GM18517 (cell line): ENCODE results near the gene GNAZ.

Experiments used
- ATAC-seq: cut with Tn5 transposase; IDR thresholded peaks from one replicate; pipeline ENCODE4 v1.9.1; 2021; ENCODE audit warnings: mild to moderate bottlenecking, moderate library complexity; ENCODE audit not compliant: unreplicated experiment

Gene GNAZ

DNA sequence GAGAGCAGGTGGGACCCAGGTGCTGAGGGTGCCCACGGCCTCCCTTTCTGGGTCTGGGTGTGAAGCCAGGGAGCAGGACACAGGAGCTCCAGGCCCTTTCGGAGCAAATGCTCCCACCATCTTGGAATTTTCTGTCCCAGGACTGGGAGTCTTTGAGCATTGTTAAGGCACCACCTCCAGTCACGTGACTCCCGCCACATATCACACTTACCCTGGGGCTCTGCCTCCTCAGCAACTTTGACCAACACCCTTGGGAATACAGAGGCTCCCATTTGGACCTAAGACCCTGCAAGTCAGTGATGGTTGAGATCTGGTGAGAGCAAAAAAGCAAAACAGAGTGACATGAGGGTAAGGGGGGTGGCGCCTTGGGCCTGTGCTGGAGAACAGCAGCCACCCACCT is 35.6 kb downstream of the GNAZ start:
- ATAC-seq = no peak

DNA sequence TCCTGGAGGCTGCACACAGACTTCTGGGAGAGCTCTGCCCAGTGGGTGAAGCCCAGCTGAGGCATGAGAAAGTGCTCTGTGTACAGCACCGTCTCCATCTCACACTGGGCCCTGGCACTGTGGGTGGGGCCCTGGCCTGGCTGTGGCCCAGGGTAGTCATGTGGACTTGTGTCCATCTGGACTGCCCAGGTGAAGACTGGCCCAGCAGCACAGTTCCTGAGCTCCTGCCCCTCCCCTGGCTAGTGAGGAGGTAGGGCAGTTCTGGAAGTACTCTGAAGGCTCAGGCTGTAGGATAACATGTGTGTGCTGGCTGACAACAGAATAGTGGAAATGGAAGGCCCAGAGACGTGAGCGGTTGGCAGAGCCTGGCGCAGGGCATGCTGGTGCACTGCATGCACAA is 36.0 kb downstream of the GNAZ start:
- ATAC-seq = no peak

- no peak for ATAC-seq
Measured at GRCh38 chr22:23106906-23107367, 36.6 kb downstream of the GNAZ start.

- no peak for ATAC-seq
Measured at GRCh38 chr22:23107487-23108248, 37.3 kb downstream of the GNAZ start.

GRCh38 chr22:23108249-23109078 is 38.1 kb downstream of the GNAZ start:
- no peak for ATAC-seq

DNA sequence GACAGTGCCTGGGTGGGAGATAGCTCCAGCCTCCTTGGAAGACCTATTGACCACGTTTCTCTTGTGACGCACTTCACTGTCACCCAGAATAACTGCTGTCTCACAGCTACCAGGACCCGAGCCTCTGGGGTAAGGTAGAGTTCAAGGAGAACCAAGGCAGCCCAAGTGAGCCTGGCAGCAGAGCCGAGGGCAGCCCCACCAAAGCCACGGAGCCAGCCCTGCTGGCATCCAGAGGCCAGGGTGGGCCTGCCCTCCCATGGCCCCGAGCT is 38.7 kb downstream of the GNAZ start:
- no peak for ATAC-seq

DNA sequence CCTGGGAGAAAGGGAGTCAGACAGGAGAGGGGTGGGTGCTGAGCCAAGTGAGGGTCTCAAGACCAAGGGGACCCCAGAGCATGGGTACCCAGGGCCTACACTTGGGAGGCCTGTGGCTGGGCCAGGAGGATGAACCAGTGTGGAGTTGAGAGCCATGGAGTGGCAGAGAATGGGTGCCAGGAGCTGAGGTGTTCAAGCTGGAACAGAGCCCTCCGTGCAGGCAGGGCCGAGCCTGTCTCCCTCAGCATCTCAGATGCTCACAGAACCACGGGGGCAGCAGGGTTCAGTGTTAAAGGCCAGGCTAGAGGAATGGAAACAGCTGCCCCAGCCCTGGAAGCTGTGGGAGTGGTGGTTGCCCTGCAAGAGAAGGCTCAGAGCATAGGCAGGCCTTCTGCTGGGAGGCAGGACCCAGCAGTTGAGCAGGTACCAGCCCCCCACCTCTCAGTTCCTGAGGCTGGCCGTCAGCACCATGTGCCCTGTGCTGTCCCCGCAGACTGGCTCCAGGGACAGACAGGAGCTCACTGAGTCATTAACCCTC is 39.2 kb downstream of the GNAZ start:
- ATAC-seq = no peak

- no peak for ATAC-seq
Measured at GRCh38 chr22:23110190-23110921, 40.0 kb downstream of the GNAZ start.

- ATAC-seq = no peak
Measured at GRCh38 chr22:23110922-23111527, 40.7 kb downstream of the GNAZ start.

GRCh38 chr22:23112472-23113012 is 42.2 kb downstream of the GNAZ start:
- no peak for ATAC-seq

- ATAC-seq = no peak
Measured at GRCh38 chr22:23113067-23113846, 42.9 kb downstream of the GNAZ start.

- no peak for ATAC-seq
Measured at GRCh38 chr22:23113847-23114720, 43.8 kb downstream of the GNAZ start.

DNA sequence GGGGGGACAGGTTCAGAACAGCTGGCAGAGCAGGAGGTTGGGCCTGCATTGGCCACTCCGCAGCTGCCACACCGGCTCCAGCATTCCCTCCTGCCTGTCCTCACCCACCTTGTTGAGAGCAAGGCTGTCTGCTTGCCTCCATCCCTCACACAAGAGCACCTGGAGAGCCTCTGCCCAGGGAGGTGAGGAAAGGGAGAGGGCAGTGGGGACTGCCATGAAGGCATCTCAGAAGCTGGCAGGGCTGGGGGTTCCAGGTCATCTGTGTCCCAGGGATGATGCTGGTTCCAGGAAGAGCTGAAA is 44.4 kb downstream of the GNAZ start:
- ATAC-seq = no peak

DNA sequence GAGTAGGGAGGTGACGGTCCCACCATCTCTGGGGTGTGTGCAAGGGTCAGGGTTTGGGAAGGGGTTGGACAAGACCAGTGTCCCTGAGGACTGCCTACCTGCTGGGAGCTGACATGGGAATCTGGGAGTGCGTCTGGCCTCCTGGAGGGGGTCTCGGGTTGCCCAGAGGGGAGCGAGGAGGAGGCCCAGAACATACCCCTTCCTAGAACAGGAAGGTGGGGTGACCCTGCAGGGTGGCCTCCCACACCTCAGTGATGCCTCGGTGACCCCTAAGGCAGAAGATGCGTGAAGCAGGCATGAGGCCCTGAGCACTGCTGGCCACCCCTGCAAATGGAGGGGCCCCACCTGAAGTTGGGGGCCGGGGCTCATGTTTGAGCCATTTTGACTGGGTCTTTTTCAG is 45.0 kb downstream of the GNAZ start:
- ATAC-seq = no peak

- ATAC-seq = no peak
Measured at GRCh38 chr22:23115825-23116494, 45.6 kb downstream of the GNAZ start.

- ATAC-seq = no peak
Measured at GRCh38 chr22:23116506-23117263, 46.4 kb downstream of the GNAZ start.

GRCh38 chr22:23117275-23117674 is 47.0 kb downstream of the GNAZ start:
- no peak for ATAC-seq
